Stimulated activated CD4-positive, alpha-beta T cell treated with anti-CD3 and anti-CD28 coated beads, TNF-alpha, amount 100 ng/mL, for 48 hours (primary cell): Measurements from ENCODE around the gene MCC.
"Not testable (repeated sequence)": the region's sequence is repeated elsewhere in the genome, so short reads cannot be mapped to it uniquely, and the experiment has no call there.

Experiments
- DNase-seq, 3 donors: peaks; one replicate each; pipeline ENCODE4 v3.0.0-alpha.2; 2020; ENCODE audit warnings: low read depth in 3 of 3

The MCC gene

GRCh38 chr5:113084402-113085083 lies 403.7 kb downstream of the MCC start:
- no peak for DNase-seq

- DNase-seq = no peak
These were observed 404.8 kb downstream of the MCC start for GRCh38 chr5:113083481-113083880.

DNA sequence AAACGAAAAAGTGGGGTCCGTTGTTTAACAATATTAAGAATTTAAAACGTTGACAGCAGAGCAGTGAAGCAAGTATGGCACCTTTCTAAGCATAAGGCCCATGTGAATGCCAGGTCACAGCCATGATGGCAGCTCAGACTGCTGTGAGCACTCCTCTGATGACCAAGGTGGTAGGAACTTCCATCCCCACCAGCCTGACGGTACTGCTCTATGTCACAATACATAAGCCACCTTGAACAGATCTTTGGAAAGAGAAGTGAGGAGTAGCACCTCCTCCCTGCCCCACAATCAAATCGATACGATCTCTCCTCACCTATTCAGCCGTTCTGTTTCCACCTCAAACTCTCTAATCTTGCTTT lies 405.7 kb downstream of the MCC start:
- no peak for DNase-seq

- DNase-seq = no peak
These were observed 406.2 kb downstream of the MCC start for GRCh38 chr5:113081881-113082546.

GRCh38 chr5:113081091-113081839 lies 407.0 kb downstream of the MCC start:
- no peak for DNase-seq

DNA sequence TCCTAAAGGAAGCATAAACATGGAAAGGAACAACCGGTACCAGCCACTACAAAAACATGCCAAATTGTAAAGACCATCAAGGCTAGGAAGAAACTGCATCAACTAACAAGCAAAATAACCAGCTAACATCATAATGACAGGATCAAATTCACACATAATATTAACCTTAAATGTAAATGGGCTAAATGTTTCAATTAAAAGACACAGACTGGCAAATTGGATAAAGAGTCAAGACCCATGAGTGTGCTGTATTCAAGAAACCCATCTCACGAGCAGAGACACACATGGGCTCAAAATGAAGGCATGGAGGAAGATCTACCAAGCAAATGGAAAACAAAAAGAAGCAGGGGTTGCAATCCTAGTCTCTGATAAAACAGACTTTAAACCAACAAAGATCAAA lies 411.6 kb downstream of the MCC start:
- not testable (repeated sequence) for DNase-seq

- DNase-seq = no peak
These were observed 413.2 kb downstream of the MCC start for GRCh38 chr5:113075019-113075418.

DNA sequence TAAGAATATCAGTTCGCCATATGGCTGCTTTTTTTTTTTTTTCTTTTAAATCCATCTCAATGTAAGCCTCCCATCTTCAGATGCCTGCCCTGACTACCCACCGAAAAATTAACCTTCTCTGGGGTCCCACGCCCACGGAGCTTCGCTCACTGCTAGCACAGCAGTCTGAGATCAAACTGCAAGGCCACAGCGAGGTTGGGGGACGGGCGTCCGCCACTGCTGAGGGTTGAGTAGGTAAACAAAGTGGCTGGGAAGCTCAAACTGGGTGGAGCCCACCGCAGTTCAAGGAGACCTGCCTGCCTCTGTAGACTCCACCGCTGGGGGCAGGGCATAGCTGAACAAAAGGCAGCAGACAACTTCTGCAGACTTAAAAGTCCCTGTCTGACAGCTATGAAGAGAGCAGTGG lies 414.6 kb downstream of the MCC start:
- not testable (repeated sequence) for DNase-seq

DNA sequence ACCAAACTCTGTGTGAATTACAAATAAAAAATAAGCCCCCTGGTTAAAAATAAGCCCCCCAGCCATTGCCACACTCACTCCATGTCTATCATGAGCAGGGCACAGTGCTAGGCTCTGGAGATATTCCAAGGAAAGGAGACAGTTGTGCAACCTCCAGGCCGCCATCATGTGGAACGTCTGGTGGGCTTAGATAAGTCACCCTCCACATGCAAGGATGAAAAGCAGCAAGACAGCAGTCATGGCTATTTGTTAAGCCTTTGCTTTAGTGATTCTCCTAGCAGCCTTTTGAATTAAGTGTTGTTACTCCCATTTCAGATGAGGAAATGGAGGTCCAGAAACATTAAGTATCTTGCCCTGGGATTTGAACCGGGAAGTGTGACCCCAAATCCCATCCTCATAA lies 416.9 kb downstream of the MCC start:
- no peak for DNase-seq

- DNase-seq = no peak
These were observed 417.4 kb downstream of the MCC start for GRCh38 chr5:113070901-113071300.

DNA sequence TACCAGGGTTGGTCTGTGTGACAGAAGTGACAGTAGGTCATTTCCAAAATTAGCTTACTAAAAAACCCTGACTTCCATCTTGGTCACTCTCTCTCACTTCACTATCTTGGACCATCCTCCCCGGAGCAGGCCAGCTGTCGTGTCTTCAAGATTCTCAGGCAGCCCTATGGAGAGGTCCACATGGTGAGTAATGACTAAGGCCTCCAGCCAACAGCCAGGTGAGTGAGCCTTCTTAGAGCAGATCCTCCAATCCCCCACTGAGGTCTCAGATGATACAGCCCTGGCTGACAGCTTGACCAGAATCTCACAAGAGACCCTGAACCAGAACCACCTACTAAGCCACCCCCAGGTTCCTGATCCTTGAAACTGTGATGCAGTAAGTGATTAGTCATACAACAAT lies 419.7 kb downstream of the MCC start:
- DNase-seq = no peak

GRCh38 chr5:113067635-113068344 lies 420.5 kb downstream of the MCC start:
- DNase-seq = no peak

- no peak for DNase-seq
These were observed 422.6 kb downstream of the MCC start for GRCh38 chr5:113065626-113066025.

DNA sequence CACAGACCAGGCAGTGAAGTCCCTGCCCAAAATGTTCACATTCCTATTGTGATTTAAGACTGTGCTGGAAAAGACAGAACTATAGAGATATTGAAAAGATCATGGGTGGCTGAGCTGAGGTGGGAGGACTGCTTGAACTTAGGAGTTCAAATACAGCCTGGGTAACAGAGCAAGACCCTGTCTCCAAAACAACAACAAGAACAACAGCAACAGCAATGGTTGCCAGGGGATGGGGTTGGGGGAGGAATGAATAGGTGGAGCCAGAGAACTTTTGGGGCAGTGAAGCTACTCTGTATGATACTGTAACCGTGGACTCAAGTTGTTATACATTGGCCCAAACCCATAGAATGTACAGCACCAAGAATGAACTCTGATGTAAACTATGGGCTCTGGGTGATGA lies 423.4 kb downstream of the MCC start:
- no peak for DNase-seq

DNA sequence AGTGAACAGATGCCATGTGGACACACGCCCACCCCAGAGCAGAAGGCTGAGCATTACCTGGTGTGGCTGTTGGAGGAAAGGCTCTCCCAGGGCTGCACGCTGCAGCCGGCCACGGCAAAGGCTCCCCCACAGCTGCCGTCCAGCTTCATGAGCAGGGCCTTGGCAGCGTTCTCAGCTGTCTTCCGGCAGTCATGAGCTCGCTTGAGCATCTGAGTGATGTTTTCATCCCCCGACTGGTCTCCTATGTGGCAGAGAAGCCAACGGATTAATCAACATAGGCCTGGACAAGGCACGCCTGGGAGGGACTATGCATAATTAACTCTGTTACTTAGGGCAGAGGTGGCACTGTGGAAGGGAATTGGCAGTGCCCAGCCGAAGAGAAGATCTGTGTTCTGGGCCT lies 424.3 kb downstream of the MCC start:
- DNase-seq = no peak

DNA sequence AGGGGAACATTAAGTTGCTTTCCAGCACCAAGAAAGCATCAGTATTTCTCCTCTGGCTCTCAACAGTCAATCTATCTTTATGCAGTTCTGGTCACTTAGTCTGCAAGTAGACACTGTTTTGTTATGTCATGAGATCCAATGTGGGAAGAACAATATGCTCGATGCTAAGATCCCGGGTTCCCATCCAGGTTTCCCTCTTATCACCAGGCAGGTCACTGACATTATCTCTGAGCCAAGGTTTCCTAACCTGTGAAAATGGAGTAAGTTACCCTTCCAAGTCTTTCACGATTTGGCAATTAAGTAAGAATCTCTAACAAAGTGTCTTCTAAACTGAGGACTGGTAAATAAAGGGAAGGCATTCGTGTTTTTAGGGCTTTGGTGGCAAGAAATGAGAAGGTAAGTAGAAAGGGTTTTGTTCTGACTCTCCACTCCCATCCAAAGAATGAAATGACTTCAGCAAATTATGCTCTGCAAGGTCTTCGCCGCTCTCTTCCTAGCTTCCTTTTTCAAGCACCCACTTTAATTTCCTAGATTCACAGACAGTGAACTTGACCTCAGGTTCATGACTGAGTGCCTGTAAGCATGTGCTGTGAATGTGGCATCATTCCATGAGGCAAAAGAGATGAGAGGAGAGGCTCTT lies 425.3 kb downstream of the MCC start:
- DNase-seq = no peak

GRCh38 chr5:113061846-113062780 lies 426.1 kb downstream of the MCC start:
- no peak for DNase-seq

DNA sequence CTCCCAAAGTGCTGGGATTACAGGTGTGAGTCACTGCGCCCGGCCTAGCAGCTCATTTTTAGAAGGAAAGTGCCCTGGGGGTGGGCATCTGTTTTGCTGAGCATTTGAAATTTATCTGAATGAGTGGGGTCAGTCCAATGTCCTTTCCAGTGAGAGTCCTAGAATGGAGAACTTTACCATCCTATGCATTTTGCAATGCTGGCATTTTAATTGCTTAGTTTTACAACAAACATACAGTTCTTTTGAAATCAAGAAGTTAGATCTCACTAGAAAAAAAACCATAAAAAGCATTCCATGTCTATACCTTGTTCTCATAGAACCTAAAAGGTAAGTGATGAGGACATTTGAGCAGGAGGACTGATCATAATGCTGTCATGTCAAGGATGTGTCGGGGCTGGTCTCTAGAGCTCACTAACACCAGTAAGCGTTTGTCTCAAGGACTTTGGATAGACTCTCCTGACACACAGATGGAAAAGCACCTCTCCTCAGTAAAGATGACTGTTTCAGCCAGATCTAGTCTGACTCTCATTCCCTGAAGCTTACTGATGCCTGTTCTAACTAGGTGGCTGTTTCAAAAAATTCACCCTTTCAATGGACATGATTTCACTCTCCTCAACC lies 427.7 kb downstream of the MCC start:
- no peak for DNase-seq

GRCh38 chr5:113059232-113060040 lies 428.8 kb downstream of the MCC start:
- DNase-seq = no peak
